Measurements from ENCODE around the gene MYO1D. TPM values are rescaled to one million over a fixed set of nuclear protein-coding genes. Genes with fewer than 3 reads are reported as not detected.

MYO1D gene
- total RNA-seq, 1 experiment from 2014 or later, result 40.8 TPM

DNA sequence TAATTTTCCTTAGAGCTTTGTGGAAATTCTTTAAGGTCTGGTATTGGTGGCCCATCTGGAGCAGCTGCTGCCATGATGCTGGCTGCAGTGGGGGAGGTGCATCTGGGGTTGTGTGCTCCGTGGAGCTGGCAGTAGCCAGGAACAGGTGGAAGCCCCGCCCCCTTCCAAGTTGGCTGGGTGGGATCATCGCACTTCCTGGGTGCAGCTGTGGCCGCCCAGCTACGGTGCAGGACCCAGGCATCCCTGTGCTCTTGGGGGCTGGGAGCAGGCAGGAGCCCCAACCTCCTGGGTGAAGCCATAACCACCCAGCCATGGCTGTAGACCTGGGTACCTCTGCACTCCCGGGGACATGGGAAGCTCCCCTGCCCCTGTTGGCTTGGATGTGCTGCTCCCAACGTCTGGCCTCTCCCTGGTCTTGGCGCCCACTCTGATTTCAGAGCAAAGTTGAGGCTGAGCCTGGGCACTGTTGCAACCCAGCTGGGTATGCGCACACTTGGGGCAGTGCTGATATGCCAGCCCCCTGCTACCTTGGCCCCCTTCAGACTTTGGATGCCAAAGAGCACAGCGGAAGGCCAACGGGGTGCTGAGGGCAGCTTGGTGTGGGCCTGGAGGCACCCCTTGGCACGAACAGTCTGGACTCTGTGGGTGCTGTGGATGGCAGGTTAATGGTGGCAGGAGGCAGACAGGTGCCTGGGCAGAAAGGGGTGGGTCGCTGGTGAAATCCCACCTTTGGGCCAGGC is 145.2 kb downstream of the MYO1D start:
- intact Hi-C loops (cut with micrococcal nuclease; ENCODE audit: unreplicated experiment), result no loop called here
- BruUV-seq (replicated peaks), result no TSS peak

DNA sequence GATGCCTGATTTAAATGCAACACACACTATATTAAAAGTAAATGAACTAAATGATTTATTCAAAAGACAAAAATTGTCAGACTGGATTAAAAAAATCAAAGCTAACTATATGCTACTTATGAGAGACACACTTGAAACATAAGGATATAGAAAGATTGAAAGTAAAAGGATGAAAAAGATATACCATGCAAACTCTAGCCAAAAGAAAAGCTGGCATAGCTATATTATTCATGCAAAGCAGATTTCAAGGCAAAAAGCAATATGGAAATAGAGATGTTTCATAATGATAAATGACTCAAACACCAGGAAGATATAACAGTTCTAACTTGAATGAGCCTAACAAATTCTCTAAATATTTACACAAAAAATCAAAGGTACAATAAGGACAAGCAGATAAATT is 149.2 kb downstream of the MYO1D start:
- Histone ChIP-seq H3F3A (ENCODE audit: insufficient read depth, low read depth) (no peaks in the 10 kb centered on the region), H3K9me3 (ENCODE audit: insufficient read depth, low read depth) (no peaks in the 10 kb centered on the region; the same call in 1 of the 2 replicates), H3K4me2 (no peak overlapping the region), H3K9me2 (ENCODE audit: insufficient read depth) (no peaks in the 10 kb centered on the region), H3K79me2 (ENCODE audit: low read depth) (no peaks in the 10 kb centered on the region), H3K27me3 (ENCODE audit: insufficient read depth, low read depth) (no peaks in the 10 kb centered on the region), H3K36me3 (ENCODE audit: low read depth) (no peaks in the 10 kb centered on the region), H3K27ac (no peak overlapping the region), H2AFZ (no peak overlapping the region), H3K4me3 (no peak overlapping the region), H4K20me1 (ENCODE audit: insufficient read depth) (no peaks in the 10 kb centered on the region), H3K4me1 (replicated peaks; ENCODE audit: insufficient read depth) (no peaks in the 10 kb centered on the region)
- no peak for DNase-seq
- ChIA-PET CTCF (no interaction called here), POLR2A (ENCODE audit: unreplicated experiment) (no interaction called here)
- TF ChIP-seq, protein P1, sequence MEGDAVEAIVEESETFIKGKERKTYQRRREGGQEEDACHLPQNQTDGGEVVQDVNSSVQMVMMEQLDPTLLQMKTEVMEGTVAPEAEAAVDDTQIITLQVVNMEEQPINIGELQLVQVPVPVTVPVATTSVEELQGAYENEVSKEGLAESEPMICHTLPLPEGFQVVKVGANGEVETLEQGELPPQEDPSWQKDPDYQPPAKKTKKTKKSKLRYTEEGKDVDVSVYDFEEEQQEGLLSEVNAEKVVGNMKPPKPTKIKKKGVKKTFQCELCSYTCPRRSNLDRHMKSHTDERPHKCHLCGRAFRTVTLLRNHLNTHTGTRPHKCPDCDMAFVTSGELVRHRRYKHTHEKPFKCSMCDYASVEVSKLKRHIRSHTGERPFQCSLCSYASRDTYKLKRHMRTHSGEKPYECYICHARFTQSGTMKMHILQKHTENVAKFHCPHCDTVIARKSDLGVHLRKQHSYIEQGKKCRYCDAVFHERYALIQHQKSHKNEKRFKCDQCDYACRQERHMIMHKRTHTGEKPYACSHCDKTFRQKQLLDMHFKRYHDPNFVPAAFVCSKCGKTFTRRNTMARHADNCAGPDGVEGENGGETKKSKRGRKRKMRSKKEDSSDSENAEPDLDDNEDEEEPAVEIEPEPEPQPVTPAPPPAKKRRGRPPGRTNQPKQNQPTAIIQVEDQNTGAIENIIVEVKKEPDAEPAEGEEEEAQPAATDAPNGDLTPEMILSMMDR (conservative IDR thresholded peaks at IDR 0.05), result no peak
- TF ChIP-seq EZH2 (IDR thresholded peaks at IDR 0.05; ENCODE audit: low read depth), result no peak
- no TSS peak for BruUV-seq (replicated peaks)
- intact Hi-C loops (cut with micrococcal nuclease; ENCODE audit: unreplicated experiment), result no loop called here

More for the DNA sequence above, 145.2 kb downstream of the MYO1D start:
- Histone ChIP-seq H3K79me2 (ENCODE audit: low read depth) (no peaks in the 10 kb centered on the region; the same call in 1 of the 2 replicates), H3K27me3 (ENCODE audit: insufficient read depth, low read depth) (no peaks in the 10 kb centered on the region), H3K9me3 (ENCODE audit: insufficient read depth, low read depth) (no peaks in the 10 kb centered on the region), H3K9me2 (ENCODE audit: insufficient read depth) (no peaks in the 10 kb centered on the region), H2AFZ (no peak overlapping the region), H3K4me3 (no peak overlapping the region), H3K36me3 (ENCODE audit: low read depth) (no peaks in the 10 kb centered on the region), H3F3A (ENCODE audit: insufficient read depth, low read depth) (no peaks in the 10 kb centered on the region), H4K20me1 (ENCODE audit: insufficient read depth) (no peaks in the 10 kb centered on the region), H3K4me1 (replicated peaks; ENCODE audit: insufficient read depth) (no peaks in the 10 kb centered on the region), H3K4me2 (no peak overlapping the region), H3K27ac (no peak overlapping the region)
- no peak for DNase-seq
- ChIA-PET POLR2A (ENCODE audit: unreplicated experiment) (no interaction called here), CTCF (no interaction called here)
- no peak for TF ChIP-seq EZH2 (IDR thresholded peaks at IDR 0.05; ENCODE audit: low read depth)
- TF ChIP-seq, protein P1 (conservative IDR thresholded peaks at IDR 0.05), result no peak

DNA sequence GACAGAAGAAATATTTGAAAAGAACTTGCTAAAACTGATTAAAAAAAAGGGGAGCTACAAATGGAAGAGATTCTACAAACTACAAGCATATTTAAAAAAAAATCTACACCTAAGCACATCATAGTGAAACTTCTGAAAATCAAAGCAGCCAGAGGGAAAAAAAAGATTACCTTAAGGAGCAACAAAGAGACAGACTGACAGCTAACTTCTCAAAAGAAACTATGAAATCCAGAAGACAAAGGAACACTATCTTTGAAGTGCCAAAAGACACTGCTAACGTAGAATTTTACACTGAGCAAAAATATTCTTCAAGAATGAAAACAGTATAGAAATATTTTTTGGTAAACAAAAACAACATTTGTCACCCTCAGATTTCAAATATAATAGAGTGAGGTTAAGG is 151.2 kb downstream of the MYO1D start:
- Histone ChIP-seq H3K9me2 (ENCODE audit: insufficient read depth) (no peaks in the 10 kb centered on the region), H4K20me1 (ENCODE audit: insufficient read depth) (no peaks in the 10 kb centered on the region), H3K27me3 (ENCODE audit: insufficient read depth, low read depth) (no peaks in the 10 kb centered on the region), H3F3A (ENCODE audit: insufficient read depth, low read depth) (no peaks in the 10 kb centered on the region), H3K36me3 (ENCODE audit: low read depth) (no peaks in the 10 kb centered on the region), H3K79me2 (ENCODE audit: low read depth) (no peaks in the 10 kb centered on the region), H3K4me1 (replicated peaks; ENCODE audit: insufficient read depth) (no peaks in the 10 kb centered on the region), H3K27ac (no peak overlapping the region), H2AFZ (no peak overlapping the region), H3K4me3 (no peak overlapping the region), H3K9me3 (ENCODE audit: insufficient read depth, low read depth) (no peaks in the 10 kb centered on the region; the same call in 1 of the 2 replicates), H3K4me2 (no peak overlapping the region)
- ChIA-PET POLR2A (ENCODE audit: unreplicated experiment) (no interaction called here), CTCF (no interaction called here)
- no TSS peak for BruUV-seq (replicated peaks)
- no peak for DNase-seq
- TF ChIP-seq, protein P1 (conservative IDR thresholded peaks at IDR 0.05), result no peak
- no peak for TF ChIP-seq EZH2 (IDR thresholded peaks at IDR 0.05; ENCODE audit: low read depth)
- intact Hi-C loops (cut with micrococcal nuclease; ENCODE audit: unreplicated experiment), result no loop called here
